Measurements from ENCODE around the gene VWA8.

DNA sequence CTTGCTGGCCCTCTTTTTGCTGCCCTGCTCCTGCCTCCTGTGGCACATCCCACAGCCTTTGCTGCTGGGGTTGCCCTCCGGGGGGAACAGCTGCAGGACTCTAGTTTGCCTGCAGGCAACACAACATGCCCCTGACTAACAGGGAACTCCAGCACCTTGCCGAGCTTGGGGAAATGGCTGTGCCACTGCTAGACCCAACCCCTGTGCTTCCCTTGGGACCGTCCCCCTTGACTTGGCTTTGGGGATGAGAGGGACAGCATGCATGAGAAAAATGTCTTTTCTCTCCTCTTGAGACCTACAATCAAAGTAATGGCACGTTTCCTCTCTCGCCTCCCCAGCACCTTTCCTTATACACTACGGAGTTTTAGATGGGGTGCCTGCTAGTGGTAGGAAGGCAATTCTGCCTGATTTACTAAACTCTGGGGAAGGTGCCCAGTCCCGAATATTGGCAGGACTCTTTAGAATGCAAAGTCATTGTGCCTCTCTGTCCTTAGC is 12.4 kb upstream of the VWA8 start:
- TF ChIP-seq POLR2A (IDR thresholded peaks at IDR 0.05): no peak
- no peak for TF ChIP-seq POLR2AphosphoS5 (IDR thresholded peaks at IDR 0.05)
- TF ChIP-seq, protein P1, sequence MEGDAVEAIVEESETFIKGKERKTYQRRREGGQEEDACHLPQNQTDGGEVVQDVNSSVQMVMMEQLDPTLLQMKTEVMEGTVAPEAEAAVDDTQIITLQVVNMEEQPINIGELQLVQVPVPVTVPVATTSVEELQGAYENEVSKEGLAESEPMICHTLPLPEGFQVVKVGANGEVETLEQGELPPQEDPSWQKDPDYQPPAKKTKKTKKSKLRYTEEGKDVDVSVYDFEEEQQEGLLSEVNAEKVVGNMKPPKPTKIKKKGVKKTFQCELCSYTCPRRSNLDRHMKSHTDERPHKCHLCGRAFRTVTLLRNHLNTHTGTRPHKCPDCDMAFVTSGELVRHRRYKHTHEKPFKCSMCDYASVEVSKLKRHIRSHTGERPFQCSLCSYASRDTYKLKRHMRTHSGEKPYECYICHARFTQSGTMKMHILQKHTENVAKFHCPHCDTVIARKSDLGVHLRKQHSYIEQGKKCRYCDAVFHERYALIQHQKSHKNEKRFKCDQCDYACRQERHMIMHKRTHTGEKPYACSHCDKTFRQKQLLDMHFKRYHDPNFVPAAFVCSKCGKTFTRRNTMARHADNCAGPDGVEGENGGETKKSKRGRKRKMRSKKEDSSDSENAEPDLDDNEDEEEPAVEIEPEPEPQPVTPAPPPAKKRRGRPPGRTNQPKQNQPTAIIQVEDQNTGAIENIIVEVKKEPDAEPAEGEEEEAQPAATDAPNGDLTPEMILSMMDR (IDR thresholded peaks at IDR 0.05): no peak
